Keratinocyte (primary cell): ENCODE measurements around the gene SHANK1. TPM values are rescaled to one million over a fixed set of nuclear protein-coding genes. Genes with fewer than 3 reads are reported as not detected.

ENCODE experiments used
- DNase-seq: peaks from one replicate; pipeline ENCODE4 v3.0.0-alpha.2; 2011; ENCODE audit warnings: low read depth, missing footprints, low spot score
- FAIRE-seq: peaks from 2 replicates; lab custom pipeline; 2011; peaks lifted over from hg19 to GRCh38; lab: Jason Lieb, UNC
- H2AFZ ChIP-seq: 2 replicates; pipeline ENCODE4 v1.6.0; 2012; ENCODE audit warnings: low read length, control low read depth, inconsistent platforms; ENCODE audit not compliant: control insufficient read depth
- H3K27ac ChIP-seq: 2 replicates; pipeline ENCODE4 v1.5.1; 2011; ENCODE audit warnings: low read length; ENCODE audit not compliant: control insufficient read depth, insufficient read depth
- H3K27me3 ChIP-seq: 3 replicates; pipeline ENCODE4 v1.6.0; 2011; ENCODE audit warnings: low read length; ENCODE audit not compliant: control insufficient read depth, insufficient read depth; ENCODE audit errors: extremely low read depth
- H3K36me3 ChIP-seq, 2 experiments: 2 replicates in 1 of 2; 3 replicates in 1 of 2; pipeline ENCODE4 v1.5.1; 2011; ENCODE audit warnings: low read length in 2 of 2, mild to moderate bottlenecking in 1 of 2; ENCODE audit not compliant: control insufficient read depth in 2 of 2, insufficient read depth in 2 of 2; ENCODE audit errors: extremely low read depth in 1 of 2
- H3K4me1 ChIP-seq: 3 replicates; pipeline ENCODE4 v1.5.1; 2011; ENCODE audit warnings: low read length; ENCODE audit not compliant: control insufficient read depth, insufficient read depth; ENCODE audit errors: extremely low read depth
- H3K4me2 ChIP-seq: 3 replicates; pipeline ENCODE4 v1.6.0; 2011; ENCODE audit warnings: low read depth, low read length; ENCODE audit not compliant: control insufficient read depth, insufficient read depth; ENCODE audit errors: extremely low read depth
- H3K4me3 ChIP-seq, 3 experiments: fragments of 200-600 bp in 1 of 3; sonication (generic) in 1 of 3; 2 replicates in 2 of 3; 3 replicates in 1 of 3; pipeline ENCODE4 v1.5.1; 2011 to 2016; ENCODE audit warnings: low read length in 3 of 3, mild to moderate bottlenecking in 3 of 3, control low read depth in 2 of 3, inconsistent platforms in 1 of 3, low read depth in 1 of 3, mixed read lengths in 1 of 3, mixed run types in 1 of 3, moderate library complexity in 1 of 3; ENCODE audit not compliant: control insufficient read depth in 2 of 3, insufficient read depth in 2 of 3; ENCODE audit errors: extremely low read depth in 1 of 3
- H3K79me2 ChIP-seq: 2 replicates; pipeline ENCODE4 v1.6.0; 2012; ENCODE audit warnings: low read length; ENCODE audit not compliant: control insufficient read depth, insufficient read depth
- H3K9ac ChIP-seq: 3 replicates; pipeline ENCODE4 v1.6.0; 2011; ENCODE audit warnings: low read length; ENCODE audit not compliant: control insufficient read depth, insufficient read depth; ENCODE audit errors: extremely low read depth
- H3K9me1 ChIP-seq: 3 replicates; pipeline ENCODE4 v1.6.0; 2011; ENCODE audit warnings: low read length; ENCODE audit not compliant: control insufficient read depth, insufficient read depth; ENCODE audit errors: extremely low read depth
- H3K9me3 ChIP-seq: 2 replicates; pipeline ENCODE4 v1.5.1; 2012; ENCODE audit warnings: low read depth, low read length; ENCODE audit not compliant: control insufficient read depth
- H4K20me1 ChIP-seq: 3 replicates; pipeline ENCODE4 v1.6.0; 2011; ENCODE audit warnings: low read length; ENCODE audit not compliant: control insufficient read depth, insufficient read depth; ENCODE audit errors: extremely low read depth
- CTCF ChIP-seq, 3 experiments: IDR thresholded peaks in 1 of 3; conservative IDR thresholded peaks in 1 of 3; optimal IDR thresholded peaks in 1 of 3; 2 replicates in 2 of 3; 3 replicates in 1 of 3; pipeline versions ENCODE3 to v1.5.1; 2011; ENCODE audit warnings: low read length in 3 of 3, mild to moderate bottlenecking in 3 of 3, moderate library complexity in 2 of 3, control low read depth in 1 of 3, inconsistent platforms in 1 of 3; ENCODE audit not compliant: insufficient read depth in 2 of 3; ENCODE audit errors: extremely low read depth in 1 of 3
- EZH2 ChIP-seq: IDR thresholded peaks from one replicate; pipeline ENCODE4 v1.6.1; 2012; ENCODE audit warnings: inconsistent platforms, mild to moderate bottlenecking, low read length, moderate library complexity
- dilution Hi-C: fragments of 300-500 bp; cut with MboI; formaldehyde crosslinking; loops from one replicate; pipeline ENCODE4 v1.7.0; 2020; ENCODE audit warnings: low sequenced_read_pairs; ENCODE audit not compliant: extremely low pct_ligation_motif_present
- polyA plus RNA-seq, 5 experiments: library from polyadenylated mRNA; depleted of rRNA in 3 of 5; stranded (reverse) in 3 of 5; stranded (forward) in 1 of 5; unstranded in 1 of 5; fragments of >200 nt; gene quantifications; 1 replicate in 1 of 5; 2 replicates in 3 of 5; 3 replicates in 1 of 5; pipeline versions ENCODE4 v1.2.1 to v1.2.3, GENCODE V29; 2011 to 2012; ENCODE audit warnings: missing spikeins in 2 of 5, low read depth in 1 of 5, low replicate concordance in 1 of 5

SHANK1 gene
- polyA plus RNA-seq, 1 donor (not counting 4 experiments of a cell fraction or from before 2014, with no cell fraction given) = 0.51 TPM

- no peak overlapping the region for H3K4me3 ChIP-seq
- no peaks in the 10 kb centered on the region for H3K4me1 ChIP-seq
- peaks cover 7% of the 10 kb centered on the region for H3K9me3 ChIP-seq
- dilution Hi-C loops = no loop called here
- no peak overlapping the region for H3K27ac ChIP-seq
- FAIRE-seq (no peak), DNase-seq (no peak)
- H3K27me3 ChIP-seq = no peaks in the 10 kb centered on the region
- H3K79me2 ChIP-seq = no peaks in the 10 kb centered on the region
- no peak overlapping the region for H3K9ac ChIP-seq
- TF ChIP-seq CTCF (optimal IDR thresholded peaks at IDR 0.05 in 1 of 3, IDR thresholded peaks at IDR 0.05 in 1 of 3, conservative IDR thresholded peaks at IDR 0.05 in 1 of 3; ENCODE audit: extremely low read depth in 1 of 3, insufficient read depth in 2 of 3, low read length in 3 of 3) (no peak), EZH2 (no peak)
- H4K20me1 ChIP-seq = no peaks in the 10 kb centered on the region
- H3K36me3 ChIP-seq = no peaks in the 10 kb centered on the region
- H3K4me2 ChIP-seq = no peak overlapping the region
- no peaks in the 10 kb centered on the region for H3K9me1 ChIP-seq
- H2AFZ ChIP-seq = no peak overlapping the region
Measured at GRCh38 chr19:50629801-50630200, 89.8 kb downstream of the SHANK1 start.

- TF ChIP-seq EZH2 = no peak
- TF ChIP-seq CTCF (optimal IDR thresholded peaks at IDR 0.05 in 1 of 3, IDR thresholded peaks at IDR 0.05 in 1 of 3, conservative IDR thresholded peaks at IDR 0.05 in 1 of 3; ENCODE audit: extremely low read depth in 1 of 3, insufficient read depth in 2 of 3, low read length in 3 of 3) = no peak
- Histone ChIP-seq H3K9me3 (peaks cover 6% of the 10 kb centered on the region), H3K4me1 (no peaks in the 10 kb centered on the region), H3K9me1 (no peaks in the 10 kb centered on the region), H4K20me1 (no peaks in the 10 kb centered on the region), H3K79me2 (no peaks in the 10 kb centered on the region), H3K27ac (no peak overlapping the region), H2AFZ (no peak overlapping the region), H3K4me3 (no peak overlapping the region), H3K4me2 (no peak overlapping the region), H3K36me3 (no peaks in the 10 kb centered on the region), H3K27me3 (no peaks in the 10 kb centered on the region), H3K9ac (no peak overlapping the region)
- FAIRE-seq = no peak
- dilution Hi-C loops = no loop called here
- DNase-seq = no peak
Measured at GRCh38 chr19:50629194-50629593, 90.4 kb downstream of the SHANK1 start.
